BE2C (cell line): ENCODE data around the gene NPTN.

ENCODE experiments used
- DNase-seq: peaks from one replicate; pipeline ENCODE4 v3.0.0-alpha.2; 2020
- H3K27me3 ChIP-seq: fragments of 250-450 bp; sonication (Bioruptor Pico); 2 replicates; pipeline ENCODE4 v1.5.1; 2020; ENCODE audit warnings: mild to moderate bottlenecking
- H3K36me3 ChIP-seq: fragments of 250-450 bp; sonication (Bioruptor Pico); 2 replicates; pipeline ENCODE4 v1.5.1; 2020; ENCODE audit warnings: mild to moderate bottlenecking
- H3K4me1 ChIP-seq: fragments of 250-450 bp; sonication (Bioruptor Pico); 2 replicates; pipeline ENCODE4 v1.5.1; 2020
- H3K4me3 ChIP-seq: 2 replicates; pipeline ENCODE4 v1.5.1; 2011; ENCODE audit warnings: low read depth, low read length
- H3K9me3 ChIP-seq: fragments of 250-450 bp; sonication (Bioruptor Pico); 2 replicates; pipeline ENCODE4 v1.5.1; 2020
- TF ChIP-seq, protein P1 (sequence below): IDR thresholded peaks from 2 replicates; pipeline ENCODE4 v1.5.1; 2012; ENCODE audit warnings: mild to moderate bottlenecking, low read depth, low read length

Gene NPTN

DNA sequence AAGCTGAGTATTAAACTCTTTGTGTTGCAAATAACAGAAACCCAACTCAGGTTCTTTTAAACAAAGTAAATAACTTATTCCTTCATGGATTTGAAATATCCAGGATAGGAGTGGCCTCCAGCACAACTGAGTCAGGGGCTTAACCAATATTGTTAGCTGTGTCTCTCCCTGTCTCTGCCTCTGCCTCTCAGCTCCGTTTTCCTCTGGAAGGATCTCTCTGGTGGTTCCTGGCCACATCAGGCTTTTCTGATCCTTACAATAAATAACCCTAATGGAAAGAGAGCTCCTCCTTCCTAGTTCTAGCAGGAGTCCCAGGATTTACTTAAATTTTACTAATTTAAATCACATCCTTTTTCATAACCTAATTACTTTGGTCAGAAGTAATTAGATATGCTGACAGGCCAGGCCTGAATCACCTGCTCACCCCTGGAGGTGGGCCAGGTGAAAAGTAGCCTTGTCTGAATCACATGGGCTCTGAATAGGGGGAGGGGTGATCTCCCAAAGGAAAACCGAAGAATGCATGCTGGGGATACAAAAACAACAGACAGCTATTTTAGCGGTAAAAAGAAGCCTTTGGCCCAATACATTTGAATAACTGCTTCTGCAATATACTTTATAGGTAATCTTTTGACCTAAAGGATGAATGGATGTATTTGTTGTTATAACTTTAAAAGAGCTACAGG lies 114.9 kb downstream of the NPTN start:
- Histone ChIP-seq H3K27me3 (peaks cover 5% of the 10 kb centered on the region), H3K36me3 (no peaks in the 10 kb centered on the region), H3K4me1 (no peaks in the 10 kb centered on the region; the same call in 1 of the 2 replicates), H3K9me3 (no peaks in the 10 kb centered on the region), H3K4me3 (no peak overlapping the region)
- TF ChIP-seq, protein P1, sequence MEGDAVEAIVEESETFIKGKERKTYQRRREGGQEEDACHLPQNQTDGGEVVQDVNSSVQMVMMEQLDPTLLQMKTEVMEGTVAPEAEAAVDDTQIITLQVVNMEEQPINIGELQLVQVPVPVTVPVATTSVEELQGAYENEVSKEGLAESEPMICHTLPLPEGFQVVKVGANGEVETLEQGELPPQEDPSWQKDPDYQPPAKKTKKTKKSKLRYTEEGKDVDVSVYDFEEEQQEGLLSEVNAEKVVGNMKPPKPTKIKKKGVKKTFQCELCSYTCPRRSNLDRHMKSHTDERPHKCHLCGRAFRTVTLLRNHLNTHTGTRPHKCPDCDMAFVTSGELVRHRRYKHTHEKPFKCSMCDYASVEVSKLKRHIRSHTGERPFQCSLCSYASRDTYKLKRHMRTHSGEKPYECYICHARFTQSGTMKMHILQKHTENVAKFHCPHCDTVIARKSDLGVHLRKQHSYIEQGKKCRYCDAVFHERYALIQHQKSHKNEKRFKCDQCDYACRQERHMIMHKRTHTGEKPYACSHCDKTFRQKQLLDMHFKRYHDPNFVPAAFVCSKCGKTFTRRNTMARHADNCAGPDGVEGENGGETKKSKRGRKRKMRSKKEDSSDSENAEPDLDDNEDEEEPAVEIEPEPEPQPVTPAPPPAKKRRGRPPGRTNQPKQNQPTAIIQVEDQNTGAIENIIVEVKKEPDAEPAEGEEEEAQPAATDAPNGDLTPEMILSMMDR, result no peak
- no peak for DNase-seq

DNA sequence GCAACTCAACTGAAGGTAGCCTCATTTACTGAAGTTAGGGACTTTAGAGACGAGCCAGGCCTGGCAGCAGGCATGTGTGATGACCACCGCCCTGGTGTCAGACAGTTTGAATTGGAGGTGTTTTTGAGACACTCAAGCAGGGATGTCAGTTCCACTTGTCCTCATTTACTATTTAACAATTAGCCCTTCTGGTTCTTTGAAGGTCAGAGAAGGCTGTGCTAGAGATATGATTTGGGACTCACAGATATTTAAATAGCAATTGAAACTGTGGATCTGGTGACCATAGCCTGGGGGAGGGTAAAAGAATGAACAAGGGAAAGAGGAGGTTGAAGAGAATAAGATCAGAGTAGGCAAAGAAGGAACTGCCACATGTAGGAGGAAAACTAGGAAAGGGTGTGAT lies 115.6 kb downstream of the NPTN start:
- no peaks in the 10 kb centered on the region; the same call in 1 of the 2 replicates for H3K4me1 ChIP-seq
- no peaks in the 10 kb centered on the region for H3K9me3 ChIP-seq
- no peak overlapping the region for H3K4me3 ChIP-seq
- peaks cover 5% of the 10 kb centered on the region for H3K27me3 ChIP-seq
- DNase-seq, result no peak
- no peaks in the 10 kb centered on the region for H3K36me3 ChIP-seq
- TF ChIP-seq, protein P1, result no peak

DNA sequence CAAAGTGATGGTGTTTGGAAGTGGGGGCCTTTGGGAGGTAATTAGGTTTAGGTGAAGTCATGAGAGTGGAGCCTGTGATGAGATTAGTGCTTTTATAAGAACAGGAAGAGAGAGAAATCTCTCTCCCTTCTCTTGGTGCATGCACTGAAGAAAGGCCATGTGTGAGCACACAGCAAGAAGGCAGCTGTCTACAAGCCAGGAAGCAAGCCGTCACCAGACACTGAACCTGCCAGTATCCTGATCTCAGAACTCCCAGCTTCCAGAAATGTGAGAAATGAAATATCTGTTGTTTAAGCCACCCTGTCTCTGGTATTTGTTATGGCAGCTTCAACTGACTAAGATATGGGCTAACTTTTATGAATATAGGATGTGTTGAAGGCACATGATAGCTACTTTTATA lies 117.7 kb downstream of the NPTN start:
- no peak for DNase-seq
- Histone ChIP-seq H3K27me3 (peaks cover 5% of the 10 kb centered on the region; the same call in 1 of the 2 replicates), H3K9me3 (no peaks in the 10 kb centered on the region), H3K4me1 (no peaks in the 10 kb centered on the region; the same call in 1 of the 2 replicates), H3K36me3 (no peaks in the 10 kb centered on the region), H3K4me3 (no peak overlapping the region)
- TF ChIP-seq, protein P1, result no peak
